ENCODE data around the gene ZNF592. TPM values are rescaled to one million over a fixed set of nuclear protein-coding genes. Genes with fewer than 3 reads are reported as not detected.
"Not testable (repeated sequence)": the region's sequence is repeated elsewhere in the genome, so short reads cannot be mapped to it uniquely, and the experiment has no call there.

Gene ZNF592
- total and polyA plus RNA-seq, 2 experiments from 2014 or later: 14.4 to 17.6 TPM

DNA sequence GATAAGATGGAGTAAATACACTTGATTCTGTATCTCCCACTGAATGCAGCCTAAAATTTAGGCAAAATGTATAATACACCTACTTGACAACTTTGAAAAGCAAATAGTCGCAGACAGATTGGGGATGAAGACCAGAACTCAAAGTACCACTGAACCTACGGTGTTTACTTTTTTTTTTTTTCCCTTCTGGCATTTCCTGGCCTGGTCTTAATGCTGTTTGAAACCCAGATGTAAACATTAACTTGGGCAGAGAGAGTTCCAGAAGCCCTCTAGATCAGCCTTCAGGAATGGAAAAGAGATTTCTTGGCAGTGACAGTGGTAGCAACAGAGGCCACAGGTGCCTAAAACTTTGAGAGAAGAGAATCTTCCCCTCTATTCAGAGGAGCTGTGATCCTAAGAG is 96.6 kb downstream of the ZNF592 start:
- DNase-seq (ENCODE audit: low spot score): no peak
- no peak for TF ChIP-seq EZH2 (IDR thresholded peaks at IDR 0.05; ENCODE audit: borderline replicate concordance)
- no peak for TF ChIP-seq CTCF (IDR thresholded peaks at IDR 0.05; ENCODE audit: poor library complexity)
- TF ChIP-seq EZH2phosphoT487 (IDR thresholded peaks at IDR 0.05; ENCODE audit: low read depth, severe bottlenecking, unreplicated experiment): no peak
- Histone ChIP-seq H3K4me3 (no peak overlapping the region), H4K20me1 (ENCODE audit: insufficient read depth, poor library complexity, severe bottlenecking) (no peaks in the 10 kb centered on the region), H3K9me3 (ENCODE audit: low read depth) (no peaks in the 10 kb centered on the region), H3K36me3 (replicated peaks; ENCODE audit: insufficient read depth, low read depth) (no peaks in the 10 kb centered on the region), H3K4me2 (no peak overlapping the region), H3K27ac (peak overlapping the region; percentile 61), H3K79me2 (peaks cover 3% of the 10 kb centered on the region), H3K4me1 (ENCODE audit: insufficient read depth) (peaks cover 4% of the 10 kb centered on the region), H3K27me3 (no peaks in the 10 kb centered on the region), H2AFZ (no peak overlapping the region), H3K9me2 (replicated peaks; ENCODE audit: insufficient read depth) (no peaks in the 10 kb centered on the region)
- 60% methylated on average over 2 of the region's 2 CpGs for WGBS (ENCODE audit: low lambda C conversion rate, missing lambda C conversion rate)

- peak; percentile 44 for DNase-seq (ENCODE audit: low spot score)
- WGBS (ENCODE audit: low lambda C conversion rate, missing lambda C conversion rate): 74% methylated on average over 7 of the region's 7 CpGs
- H3K79me2 ChIP-seq; H3K9me2 ChIP-seq (replicated peaks; ENCODE audit: insufficient read depth); H2AFZ ChIP-seq; H3K27me3 ChIP-seq; H3K4me3 ChIP-seq; H3K9me3 ChIP-seq (ENCODE audit: low read depth); H3K36me3 ChIP-seq (replicated peaks; ENCODE audit: insufficient read depth, low read depth); H4K20me1 ChIP-seq (ENCODE audit: insufficient read depth, poor library complexity, severe bottlenecking); H3K4me1 ChIP-seq (ENCODE audit: insufficient read depth); H3K4me2 ChIP-seq: not testable (repeated sequence)
- TF ChIP-seq CTCF (IDR thresholded peaks at IDR 0.05; ENCODE audit: poor library complexity): peak; percentile 45
- H3K27ac ChIP-seq: peak overlapping the region; percentile 61
These were observed 97.2 kb downstream of the ZNF592 start for GRCh38 chr15:84845631-84846030.

DNA sequence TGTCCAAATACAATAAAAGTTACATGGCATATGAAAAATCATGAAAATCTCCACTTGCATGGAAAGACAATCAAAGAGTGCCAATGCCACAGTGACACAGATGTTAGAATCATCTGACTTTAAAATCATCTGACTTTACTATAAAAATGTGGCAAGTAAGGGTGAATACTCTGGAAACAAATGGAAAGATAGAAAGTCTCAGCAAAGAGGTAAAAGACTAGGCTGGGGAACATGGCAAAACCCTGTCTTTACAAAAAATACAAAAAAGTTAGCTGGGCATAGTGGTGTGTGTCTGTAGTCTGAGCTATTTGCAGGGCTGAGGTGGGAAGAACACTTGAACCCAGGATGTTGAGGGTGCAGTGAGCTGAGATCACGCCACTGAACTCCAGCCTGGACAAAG is 97.9 kb downstream of the ZNF592 start:
- Histone ChIP-seq H3K9me2 (replicated peaks; ENCODE audit: insufficient read depth) (no peaks in the 10 kb centered on the region), H3K4me3 (no peak overlapping the region), H3K27ac (no peak overlapping the region), H3K79me2 (peaks cover 3% of the 10 kb centered on the region), H3K4me1 (ENCODE audit: insufficient read depth) (no peaks in the 10 kb centered on the region), H4K20me1 (ENCODE audit: insufficient read depth, poor library complexity, severe bottlenecking) (no peaks in the 10 kb centered on the region), H3K4me2 (no peak overlapping the region), H3K36me3 (replicated peaks; ENCODE audit: insufficient read depth, low read depth) (no peaks in the 10 kb centered on the region), H3K9me3 (ENCODE audit: low read depth) (no peaks in the 10 kb centered on the region), H2AFZ (no peak overlapping the region), H3K27me3 (no peaks in the 10 kb centered on the region)
- WGBS (ENCODE audit: low lambda C conversion rate, missing lambda C conversion rate): 100% methylated on average over 1 of the region's 1 CpG
- DNase-seq (ENCODE audit: low spot score): no peak
- no peak for TF ChIP-seq CTCF (IDR thresholded peaks at IDR 0.05; ENCODE audit: poor library complexity)
- TF ChIP-seq EZH2 (IDR thresholded peaks at IDR 0.05; ENCODE audit: borderline replicate concordance): no peak
- no peak for TF ChIP-seq EZH2phosphoT487 (IDR thresholded peaks at IDR 0.05; ENCODE audit: low read depth, severe bottlenecking, unreplicated experiment)

GRCh38 chr15:84847382-84847781 is 99.0 kb downstream of the ZNF592 start:
- H4K20me1 ChIP-seq (ENCODE audit: insufficient read depth, poor library complexity, severe bottlenecking): no peaks in the 10 kb centered on the region
- TF ChIP-seq EZH2phosphoT487 (IDR thresholded peaks at IDR 0.05; ENCODE audit: low read depth, severe bottlenecking, unreplicated experiment) (no peak), CTCF (IDR thresholded peaks at IDR 0.05; ENCODE audit: poor library complexity) (no peak), EZH2 (IDR thresholded peaks at IDR 0.05; ENCODE audit: borderline replicate concordance) (no peak)
- no peak overlapping the region for H3K4me2 ChIP-seq
- no peaks in the 10 kb centered on the region for H3K4me1 ChIP-seq (ENCODE audit: insufficient read depth)
- H3K27ac ChIP-seq: no peak overlapping the region
- no peaks in the 10 kb centered on the region for H3K36me3 ChIP-seq (replicated peaks; ENCODE audit: insufficient read depth, low read depth)
- H3K9me3 ChIP-seq (ENCODE audit: low read depth): no peaks in the 10 kb centered on the region
- no peak overlapping the region for H2AFZ ChIP-seq
- peaks cover 3% of the 10 kb centered on the region for H3K79me2 ChIP-seq
- H3K27me3 ChIP-seq: no peaks in the 10 kb centered on the region
- no peaks in the 10 kb centered on the region for H3K9me2 ChIP-seq (replicated peaks; ENCODE audit: insufficient read depth)
- no peak for DNase-seq (ENCODE audit: low spot score)
- no peak overlapping the region for H3K4me3 ChIP-seq

Data from hepatocyte (in vitro differentiated cells).